K562 (cell line): ENCODE results near the gene TMX4. TPM values are rescaled to one million over a fixed set of nuclear protein-coding genes. Genes with fewer than 3 reads are reported as not detected.

ENCODE experiments used
- ATAC-seq: fragments of 200-7000 bp; cut with Tn5 transposase; 3 replicates; pipeline ENCODE4 v1.9.1; 2020; ENCODE audit warnings: moderate library complexity
- BruUV-seq: library from RNA; stranded (reverse); fragments of 400-500 nt; replicated peaks from 2 replicates; lab custom pipeline; 2021; lab: Mats Ljungman, UMichigan
- CTCF ChIA-PET: fragments of 300-600 bp; formaldehyde crosslinking; extraction: SDS; loops from one replicate; lab custom pipeline; 2021; ENCODE audit warnings: low intra/inter-chr PET ratio; lab: Yijun Ruan, JAX
- POLR2A ChIA-PET: fragments of 300-600, 350-650 bp; sonication (Branson Sonifier 250); formaldehyde crosslinking; extraction: SDS; loops from one replicate; lab custom pipeline; 2021; ENCODE audit warnings: antibody characterized with exemption, inconsistent platforms; lab: Yijun Ruan, JAX
- DNase-seq, 4 experiments: peaks; one replicate each; pipeline versions ENCODE4 v3.0.0 to v3.0.0-alpha.2; 2011 to 2018; ENCODE audit warnings: low spot score in 3 of 4, mixed read lengths in 3 of 4; ENCODE audit errors: extremely low read depth in 1 of 4
- FAIRE-seq: peaks from 2 replicates; lab custom pipeline; 2011; peaks lifted over from hg19 to GRCh38; lab: Jason Lieb, UNC
- H2AFZ ChIP-seq: 2 replicates; pipeline ENCODE4 v1.6.0; 2011; ENCODE audit warnings: low read depth, low read length, control low read depth, inconsistent platforms
- H3K27ac ChIP-seq: fragments of 200-600 bp; 3 replicates; pipeline ENCODE4 v1.8.0; 2011; ENCODE audit warnings: low read depth, mild to moderate bottlenecking, control low read depth, inconsistent platforms, low read length, moderate library complexity, mixed read lengths; ENCODE audit errors: extremely low read depth
- H3K27me3 ChIP-seq, 2 experiments: fragments of 300-600 bp in 1 of 2; 2 replicates in 1 of 2; 3 replicates in 1 of 2; pipeline versions ENCODE4 v1.6.0 to v1.8.0; 2011; ENCODE audit warnings: inconsistent platforms in 2 of 2, low read length in 2 of 2, mild to moderate bottlenecking in 1 of 2, mixed read lengths in 1 of 2, moderate library complexity in 1 of 2; ENCODE audit not compliant: control insufficient read depth in 2 of 2, insufficient read depth in 2 of 2
- H3K36me3 ChIP-seq: fragments of 300-600 bp; 3 replicates; pipeline ENCODE4 v1.8.0; 2011; ENCODE audit warnings: mild to moderate bottlenecking, low read length, inconsistent platforms; ENCODE audit not compliant: control insufficient read depth, insufficient read depth
- H3K4me1 ChIP-seq, 2 experiments: fragments of 200-600 bp in 1 of 2; replicated peaks in 1 of 2; 2 replicates in 1 of 2; 3 replicates in 1 of 2; pipeline versions ENCODE4 v1.5.1 to v1.8.0; 2011; ENCODE audit warnings: inconsistent platforms in 2 of 2, low read length in 2 of 2, mild to moderate bottlenecking in 1 of 2, mixed read lengths in 1 of 2, moderate library complexity in 1 of 2; ENCODE audit not compliant: control insufficient read depth in 2 of 2, insufficient read depth in 2 of 2
- H3K4me2 ChIP-seq: 2 replicates; pipeline ENCODE4 v1.6.1; 2011; ENCODE audit warnings: low read length, control low read depth, inconsistent platforms, mixed read lengths; ENCODE audit not compliant: insufficient read depth
- H3K4me3 ChIP-seq: fragments of 200-600 bp; sonication (generic), shearing (Covaris generic); 2 replicates; pipeline ENCODE4 v1.5.1; 2016; ENCODE audit warnings: control low read depth, inconsistent platforms
- H3K79me2 ChIP-seq: fragments of 200-600 bp; 3 replicates; pipeline ENCODE4 v1.8.0; 2011; ENCODE audit warnings: low read length, inconsistent platforms; ENCODE audit not compliant: control insufficient read depth, insufficient read depth
- H3K9ac ChIP-seq, 2 experiments: 2 replicates each; pipeline versions ENCODE4 v1.6.0 to v1.6.1; 2011; ENCODE audit warnings: low read depth in 2 of 2, low read length in 2 of 2, control low read depth in 1 of 2, inconsistent platforms in 1 of 2, mild to moderate bottlenecking in 1 of 2, mixed read lengths in 1 of 2; ENCODE audit not compliant: insufficient read depth in 1 of 2
- H3K9me1 ChIP-seq: one replicate; pipeline ENCODE4 v1.6.0; 2011; ENCODE audit warnings: inconsistent platforms, mild to moderate bottlenecking, low read length, moderate library complexity; ENCODE audit not compliant: control insufficient read depth, insufficient read depth
- H3K9me3 ChIP-seq: replicated peaks from 2 replicates; pipeline ENCODE4 v1.5.1; 2011; ENCODE audit warnings: low read depth, low read length, inconsistent platforms; ENCODE audit not compliant: control insufficient read depth, insufficient read depth
- H4K20me1 ChIP-seq: replicated peaks from 2 replicates; pipeline ENCODE4 v1.6.1; 2011; ENCODE audit warnings: low read length, inconsistent platforms, mixed read lengths; ENCODE audit not compliant: control insufficient read depth, insufficient read depth
- BCLAF1 ChIP-seq, 2 experiments: fragments of 450-650 bp in 1 of 2; IDR thresholded peaks; 2 replicates each; pipeline ENCODE4 v1.6.1; 2011 to 2017; ENCODE audit warnings: low read depth in 2 of 2, antibody characterized with exemption in 1 of 2, borderline replicate concordance in 1 of 2, low read length in 1 of 2, mild to moderate bottlenecking in 1 of 2, mixed read lengths in 1 of 2; ENCODE audit not compliant: control insufficient read depth in 1 of 2
- BRCA1 ChIP-seq, 2 experiments: fragments of 450-650 bp in 1 of 2; sonication (generic) in 1 of 2; formaldehyde crosslinking in 1 of 2; IDR thresholded peaks; 2 replicates each; pipeline versions ENCODE4 v1.5.0 to v1.6.1; 2017 to 2020; ENCODE audit warnings: mild to moderate bottlenecking in 1 of 2, missing genetic modification reagents in 1 of 2
- FUS ChIP-seq: fragments of 200-400 bp; formaldehyde crosslinking; optimal IDR thresholded peaks from 2 replicates; pipeline ENCODE3; 2017; ENCODE audit warnings: low read depth, low read length
- NFXL1 ChIP-seq: fragments of 450-650 bp; formaldehyde crosslinking; IDR thresholded peaks from 2 replicates; pipeline ENCODE4 v1.4.0; 2021; ENCODE audit warnings: mild to moderate bottlenecking
- PTBP1 ChIP-seq: fragments of 200-400 bp; formaldehyde crosslinking; IDR thresholded peaks from 2 replicates; pipeline ENCODE4 v1.6.1; 2017; ENCODE audit warnings: low read depth, low read length
- TFAP4 ChIP-seq: sonication (generic); formaldehyde crosslinking; IDR thresholded peaks from 2 replicates; pipeline ENCODE4 v1.8.0; 2022; ENCODE audit warnings: missing genetic modification reagents, mild to moderate bottlenecking, moderate library complexity, borderline replicate concordance
- ZNF395 ChIP-seq: fragments of 200-800 bp; sonication (Bioruptor generic); IDR thresholded peaks from 2 replicates; pipeline ENCODE4 v1.6.1; 2017; ENCODE audit warnings: missing genetic modification characterization, missing compliant biosample characterization
- WGBS: fragments of 100-300 bp; shearing (Covaris generic); methylation state at CpG from one replicate; pipeline ENCODE4 v1.1.6; 2016; ENCODE audit warnings: low coverage, mixed read lengths; ENCODE audit not compliant: insufficient coverage; ENCODE audit errors: missing lambda C conversion rate; 5-methylcytosine and 5-hydroxymethylcytosine counted together
- in situ Hi-C: fragments of 300-500 bp; cut with MboI; formaldehyde crosslinking; loops from 4 replicates; pipeline ENCODE4 v1.15.0; 2018; ENCODE audit warnings: inconsistent platforms, mixed read lengths
- intact Hi-C: fragments of 100-400 bp; cut with micrococcal nuclease; formaldehyde crosslinking; loops from 2 replicates; pipeline ENCODE4 v1.14.2; 2022
- polyA plus RNA-seq, 8 experiments: library from polyadenylated mRNA; depleted of rRNA in 4 of 8; stranded (reverse) in 5 of 8; unstranded in 3 of 8; fragments of >200 nt; fragmentation: Nextera tagmentation in 2 of 8; fragmentation: Illumina TruSeq in 1 of 8; extraction: Ambion mirVana in 2 of 8; extraction: Trizol in 1 of 8; gene quantifications; 2 replicates each; pipeline versions ENCODE4 v1.2.1 to v1.2.3, GENCODE V29; 2011 to 2014; ENCODE audit warnings: inconsistent platforms in 1 of 8, missing spikeins in 1 of 8
- total RNA-seq, 7 experiments: library from RNA; depleted of rRNA in 6 of 7; stranded (reverse); fragments of >200 nt in 6 of 7; fragmentation: Illumina TruSeq in 2 of 7; extraction: Trizol in 2 of 7; gene quantifications; 2 replicates each; pipeline versions ENCODE4 v1.2.1 to v1.2.3, GENCODE V29; 2011 to 2021; ENCODE audit warnings: low replicate concordance in 1 of 7

The TMX4 gene
- total and polyA plus RNA-seq, 9 of the 15 experiments (the other 6 are each of a cell fraction or from before 2014, with no cell fraction given) = 4.4 to 19.3 (median 10.8) TPM

- no peaks in the 10 kb centered on the region for H3K36me3 ChIP-seq
- ATAC-seq (no peak), DNase-seq (no peak), FAIRE-seq (no peak)
- no peaks in the 10 kb centered on the region for H3K79me2 ChIP-seq
- TF ChIP-seq FUS (no peak), TFAP4 (CRISPR knock-in tag) (no peak), NFXL1 (CRISPR knock-in tag) (no peak), BRCA1 (IDR thresholded peaks at IDR 0.05) (no peak), BRCA1 (CRISPR knock-in tag; IDR thresholded peaks at IDR 0.05) (no peak), PTBP1 (no peak), ZNF395 (CRISPR knock-in tag) (no peak), BCLAF1 (IDR thresholded peaks at IDR 0.05; ENCODE audit: borderline replicate concordance in 1 of 2, control insufficient read depth in 1 of 2, low read depth in 2 of 2, low read length in 1 of 2) (no peak)
- H3K4me2 ChIP-seq = no peak overlapping the region
- no peaks in the 10 kb centered on the region for H4K20me1 ChIP-seq
- H3K4me3 ChIP-seq = no peak overlapping the region
- H3K27me3 ChIP-seq = no peaks in the 10 kb centered on the region
- BruUV-seq = no TSS peak
- no peak overlapping the region for H2AFZ ChIP-seq
- ChIA-PET CTCF (no interaction called here), POLR2A (interaction anchor here (0.6 kb wide), 1 partner anchor 224 kb away, joined by 3 read pairs; no protein-coding TSS in a partner anchor)
- no peaks in the 10 kb centered on the region for H3K9me1 ChIP-seq
- 0% methylated on average over 2 of the region's 2 CpGs for WGBS
- in situ Hi-C loops = loop anchor here (25.0 kb wide), 2 partner anchors 351 to 676 kb away; no protein-coding TSS in a partner anchor
- no peak overlapping the region for H3K9ac ChIP-seq
- intact Hi-C loops = no loop called here
- no peaks in the 10 kb centered on the region for H3K9me3 ChIP-seq
- no peaks in the 10 kb centered on the region for H3K4me1 ChIP-seq
- no peak overlapping the region for H3K27ac ChIP-seq
Measured at GRCh38 chr20:8036771-8037170, 17.2 kb upstream of the TMX4 start.
